NCI-H187 (cell line): ENCODE data around the gene PDX1.
"Not testable (repeated sequence)": the region's sequence is repeated elsewhere in the genome, so short reads cannot be mapped to it uniquely, and the experiment has no call there.

Experiments used
- DNase-seq, 2 experiments: peaks; one replicate each; lab custom pipeline; 2025; lab: John Stamatoyannopoulos, UW

Gene PDX1

DNA sequence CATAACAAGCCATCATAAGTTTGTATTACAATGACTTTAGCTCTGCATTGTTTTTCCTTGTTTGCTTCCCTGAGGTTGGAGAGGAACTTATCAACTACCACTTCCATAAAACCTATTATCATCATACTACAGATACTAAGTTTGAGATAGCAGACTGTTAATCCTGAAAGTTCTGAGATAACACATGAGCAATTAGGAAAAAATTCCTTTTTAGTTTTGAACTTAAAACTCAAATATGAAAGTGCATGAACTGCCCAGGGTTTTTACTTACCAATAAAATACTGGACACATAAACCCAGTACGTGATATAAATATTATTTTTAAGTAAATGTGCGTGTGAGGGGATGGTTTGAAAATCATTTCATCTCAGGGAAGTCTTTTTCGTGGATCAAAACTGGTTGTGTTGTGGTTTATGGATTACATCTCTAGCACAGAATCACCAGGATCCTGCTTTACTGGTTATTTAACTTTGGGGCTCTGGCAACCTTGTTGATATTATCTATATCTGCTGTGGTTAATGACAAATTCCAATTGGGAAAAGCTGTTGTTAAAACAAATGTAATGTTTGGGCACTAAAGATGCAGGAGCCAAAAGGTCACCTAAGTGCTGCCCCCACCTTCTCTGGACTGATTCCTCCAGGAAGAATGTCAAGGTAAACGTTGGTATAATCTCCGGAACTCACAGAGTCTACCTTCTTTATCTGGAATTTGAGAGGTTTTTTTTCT lies 36.9 kb downstream of the PDX1 start:
- no peak for DNase-seq

- no peak for DNase-seq
These were observed 40.2 kb downstream of the PDX1 start for GRCh38 chr13:27959976-27960361.

DNA sequence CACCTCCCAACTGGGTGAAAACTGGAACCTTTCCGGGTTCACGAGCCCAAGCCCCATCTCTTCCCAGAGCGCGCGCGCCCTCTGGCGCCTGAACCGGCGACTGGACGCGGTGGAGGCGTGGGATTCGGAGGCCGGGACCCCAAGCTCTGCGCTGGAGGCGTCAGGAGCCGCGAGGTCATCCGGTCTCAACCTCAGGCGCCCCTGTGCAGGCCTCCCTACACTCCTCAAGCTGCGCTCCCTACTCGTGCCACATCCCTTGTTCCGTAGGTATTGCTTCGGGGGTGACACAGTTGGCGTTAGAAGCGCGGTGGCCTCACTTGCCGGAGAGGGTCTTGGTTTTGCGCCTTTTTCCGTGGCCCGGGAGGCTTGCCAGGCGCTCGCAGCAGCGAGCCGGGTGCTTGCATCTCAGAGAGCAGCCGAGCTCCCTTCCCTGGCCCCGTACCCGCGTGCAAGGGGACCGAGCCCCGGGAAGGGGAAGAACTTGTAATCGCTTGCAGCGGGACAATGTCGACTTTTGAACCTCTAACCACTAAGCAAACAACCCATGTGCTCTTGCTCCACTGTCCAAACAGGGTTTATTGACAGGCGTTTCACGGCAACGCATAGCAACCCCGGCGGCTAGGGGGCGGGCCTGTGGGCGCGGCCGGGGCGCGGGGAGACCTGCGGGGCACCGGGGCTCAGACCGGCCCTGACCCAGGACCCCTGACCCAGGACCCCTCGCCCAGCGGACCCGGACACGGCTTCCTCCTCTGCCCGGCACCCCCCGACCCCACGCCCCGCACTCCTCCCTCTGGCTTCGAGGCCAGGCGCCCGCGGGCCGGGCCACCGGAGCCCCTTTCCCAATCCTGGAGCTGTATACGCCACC lies 40.8 kb downstream of the PDX1 start:
- no peak for DNase-seq

DNA sequence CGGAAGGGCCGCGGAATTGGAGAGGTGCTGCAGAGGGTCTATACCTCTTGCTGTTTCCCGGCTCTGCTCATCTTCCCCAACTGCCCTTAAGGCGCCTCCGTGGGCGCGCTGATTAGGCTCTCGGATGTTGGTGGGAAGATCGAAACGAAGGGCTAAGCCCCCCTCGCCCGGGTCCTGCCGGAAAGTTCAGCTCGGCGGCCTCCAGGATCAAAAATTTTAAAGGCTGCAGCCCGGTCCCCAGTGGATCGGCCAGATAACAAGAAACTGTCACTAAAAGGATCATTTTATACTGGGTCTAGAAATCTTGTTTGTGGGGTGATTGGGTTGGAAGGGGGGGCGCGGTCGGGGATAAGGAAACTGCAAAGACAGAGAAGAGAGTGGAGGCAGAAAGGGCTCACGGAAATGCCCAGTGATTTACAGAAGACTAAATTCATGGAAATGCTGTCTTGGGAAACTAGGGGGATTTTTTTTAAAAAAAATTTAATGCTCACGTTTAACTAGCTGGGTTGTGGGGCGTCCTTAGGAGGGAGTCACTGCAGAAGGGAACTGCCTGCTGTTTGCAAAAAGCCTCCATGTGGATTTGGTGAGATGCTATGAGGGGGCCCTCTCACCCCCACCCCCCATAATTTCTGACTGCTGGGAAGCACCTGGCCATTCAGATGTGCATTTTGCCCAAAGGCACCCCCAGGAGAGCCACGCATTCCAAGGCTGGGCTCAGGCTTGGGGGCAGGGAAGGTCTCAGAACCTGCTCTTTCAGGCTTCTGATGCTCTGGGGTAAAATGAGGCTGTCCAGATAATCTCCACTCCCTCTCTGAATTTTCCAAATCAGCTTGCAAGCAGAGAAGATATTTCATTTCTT lies 41.7 kb downstream of the PDX1 start:
- DNase-seq, result no peak

- DNase-seq, result no peak
These were observed 42.5 kb downstream of the PDX1 start for GRCh38 chr13:27962128-27962841.

DNA sequence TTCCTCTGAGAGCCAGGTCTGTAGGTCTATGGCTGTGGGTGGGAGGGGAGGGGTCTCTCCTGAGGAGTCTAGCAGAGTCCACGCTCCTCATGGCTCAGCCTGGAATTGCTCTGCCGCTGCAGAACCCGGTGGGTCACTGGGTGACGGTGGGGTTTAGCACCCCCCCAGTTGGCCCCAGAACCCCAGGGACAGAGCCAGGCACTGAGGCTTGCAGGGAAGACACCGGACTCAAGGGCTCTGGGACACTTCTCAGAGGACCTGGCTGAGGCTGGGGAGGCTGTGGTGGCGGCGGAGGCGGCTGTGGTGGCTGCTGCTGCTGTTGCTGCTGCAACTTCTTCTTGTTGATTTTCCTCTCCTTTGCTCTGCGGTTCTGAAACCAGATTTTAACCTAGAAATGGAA lies 43.2 kb downstream of the PDX1 start:
- no peak for DNase-seq

DNA sequence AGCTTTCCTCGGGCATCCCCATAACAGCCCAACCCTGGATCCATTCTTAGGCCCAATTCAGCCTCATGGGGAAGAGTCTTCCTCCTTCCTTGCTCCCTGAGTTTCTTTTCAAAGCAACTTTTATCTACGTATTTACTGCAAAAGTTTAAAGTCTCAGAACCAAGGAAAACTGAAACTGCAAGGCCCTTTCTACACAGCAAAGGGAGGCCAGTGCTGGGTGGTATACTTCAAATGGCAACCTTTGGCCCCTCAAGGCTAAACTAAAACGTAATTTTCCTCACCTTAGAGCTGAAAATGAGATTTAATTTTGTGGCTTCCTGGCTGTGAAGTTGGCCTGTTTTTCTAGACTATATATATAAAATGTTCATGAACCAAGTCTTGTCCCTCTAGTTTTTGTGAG lies 43.7 kb downstream of the PDX1 start:
- DNase-seq, result no peak

DNA sequence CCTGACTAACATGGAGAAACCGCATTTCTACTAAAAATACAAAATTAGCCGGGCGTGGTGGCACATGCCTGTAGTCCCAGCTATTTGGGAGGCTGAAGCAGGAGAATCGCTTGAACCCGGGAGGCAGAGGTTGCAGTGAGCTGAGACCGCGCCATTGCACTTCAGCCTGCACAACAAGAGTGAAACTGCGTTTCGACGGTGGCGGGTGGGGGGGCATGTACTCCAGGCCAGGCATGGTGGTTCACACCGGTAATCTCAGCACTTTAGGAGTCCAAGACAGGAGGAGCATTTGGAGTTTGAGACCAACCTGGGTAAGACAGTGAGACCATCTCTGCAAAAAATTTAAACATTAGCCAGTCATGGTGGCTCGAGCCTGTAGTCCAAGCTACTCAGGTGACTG lies 44.4 kb downstream of the PDX1 start:
- DNase-seq, result not testable (repeated sequence)

DNA sequence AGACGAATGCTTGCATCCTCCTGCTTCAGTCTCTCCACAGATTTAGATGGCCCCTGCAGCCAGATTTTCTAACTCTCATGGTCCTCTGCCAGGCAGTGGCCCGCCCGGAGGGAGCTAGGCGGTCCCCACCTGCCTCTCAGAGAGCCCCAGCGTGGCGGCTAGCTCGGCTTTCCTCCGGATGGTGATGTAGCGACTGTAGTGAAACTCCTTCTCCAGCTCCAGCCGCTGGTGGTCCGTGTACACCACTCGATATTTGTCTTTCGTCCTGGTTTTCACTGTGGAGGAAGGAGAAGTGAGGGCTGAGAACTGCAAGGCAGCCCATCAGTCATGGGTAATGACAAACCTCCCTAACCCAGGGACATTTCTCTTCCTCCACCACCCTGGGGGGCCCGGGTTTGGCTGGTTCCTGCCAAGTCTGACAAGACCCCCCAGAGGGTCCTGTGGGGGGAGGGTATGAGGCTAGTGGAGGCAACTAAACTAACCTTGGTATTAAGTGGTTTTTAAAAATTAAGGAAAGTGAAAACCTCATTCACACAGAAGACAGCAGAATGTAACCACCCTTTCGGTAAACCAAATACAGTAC lies 45.0 kb downstream of the PDX1 start:
- DNase-seq, result no peak

DNA sequence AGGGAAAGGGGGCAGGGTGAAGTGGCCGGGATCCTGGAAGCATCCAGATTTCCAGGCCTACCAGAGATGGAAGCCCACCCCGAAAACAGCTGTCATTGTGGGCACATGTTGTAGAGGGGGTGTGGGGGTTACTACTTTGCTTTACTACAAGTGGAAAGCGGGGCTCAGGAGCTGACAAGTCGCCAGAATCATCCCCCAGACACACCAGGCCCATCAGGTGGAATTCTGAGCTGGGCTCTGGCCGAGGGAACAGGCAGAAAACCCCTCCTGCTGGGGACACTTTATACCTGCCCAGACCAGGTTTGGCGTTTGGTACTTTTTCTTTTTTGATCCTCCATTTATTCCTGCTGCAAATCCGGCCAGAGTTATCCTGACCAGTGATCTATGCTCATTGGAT lies 45.5 kb downstream of the PDX1 start:
- no peak for DNase-seq

DNA sequence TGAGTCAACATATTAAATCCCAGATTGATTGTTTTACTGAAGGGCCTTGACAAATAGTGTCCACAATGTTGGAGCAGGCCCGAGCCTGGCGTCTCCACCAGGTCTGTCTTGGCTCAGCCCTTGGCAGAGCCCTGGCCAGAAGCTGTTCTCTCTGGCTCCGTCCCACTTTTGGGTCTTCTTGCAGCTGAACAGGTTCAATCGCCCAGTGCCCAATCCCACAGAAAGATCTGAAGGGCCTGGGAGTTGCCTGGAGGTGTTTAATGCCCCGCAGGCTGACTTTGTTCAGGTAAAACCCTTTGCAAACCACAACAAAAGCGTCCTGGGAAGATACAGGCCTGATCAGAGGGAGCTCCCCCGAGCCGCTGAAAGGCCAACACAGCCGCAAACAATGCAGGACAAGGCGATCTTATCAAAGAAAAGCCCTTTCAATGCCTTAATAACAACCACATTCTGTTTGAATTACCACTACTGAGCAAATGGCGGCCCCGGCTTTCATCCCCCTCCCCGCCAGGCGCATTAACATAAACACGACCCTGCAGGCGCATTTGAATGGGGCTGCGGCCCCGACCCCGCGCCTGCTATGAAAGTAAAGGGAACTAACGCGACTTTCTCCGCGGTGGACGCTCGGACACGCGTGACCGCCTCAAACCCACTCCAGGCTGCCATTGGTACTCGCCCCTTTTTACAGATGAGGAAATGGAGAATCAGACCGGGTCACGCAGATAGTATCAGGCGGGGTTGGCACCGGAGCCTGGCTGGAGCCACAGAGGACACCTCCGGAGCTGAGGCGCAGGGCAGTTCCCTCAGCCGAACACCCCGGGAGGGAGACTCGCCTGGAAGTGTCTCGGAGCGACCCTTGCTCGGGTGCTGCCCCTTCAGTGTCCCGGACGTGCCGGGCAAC lies 46.2 kb downstream of the PDX1 start:
- no peak for DNase-seq

DNA sequence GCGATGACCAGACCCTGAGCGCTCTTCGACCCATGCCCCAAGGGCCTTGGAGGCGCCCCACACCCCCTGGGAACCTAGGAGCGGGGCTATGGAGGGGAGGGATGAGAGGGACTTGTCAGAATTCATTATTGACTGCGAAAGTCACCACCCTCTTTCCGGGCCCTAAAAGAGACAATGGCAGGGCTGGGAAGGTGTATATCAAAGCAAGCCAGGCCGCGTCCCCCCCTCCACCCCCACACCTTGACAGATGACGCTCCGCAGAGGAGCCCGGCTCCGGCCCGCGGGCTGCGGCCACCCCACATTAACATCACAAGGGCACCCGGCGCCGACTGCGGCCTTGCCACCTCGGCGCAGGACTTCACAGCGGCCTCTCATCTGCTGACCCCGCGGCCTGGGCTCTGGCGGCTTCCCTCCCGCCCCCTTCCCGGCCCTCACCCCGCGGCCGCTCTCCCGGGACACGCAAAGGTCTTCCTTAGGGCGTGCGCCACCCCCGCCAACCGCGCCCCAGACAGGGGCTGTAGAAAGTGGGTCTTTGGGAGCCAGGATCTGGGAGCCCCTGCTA lies 46.9 kb downstream of the PDX1 start:
- DNase-seq, result no peak

- DNase-seq, result no peak
These were observed 47.5 kb downstream of the PDX1 start for GRCh38 chr13:27967203-27967735.

DNA sequence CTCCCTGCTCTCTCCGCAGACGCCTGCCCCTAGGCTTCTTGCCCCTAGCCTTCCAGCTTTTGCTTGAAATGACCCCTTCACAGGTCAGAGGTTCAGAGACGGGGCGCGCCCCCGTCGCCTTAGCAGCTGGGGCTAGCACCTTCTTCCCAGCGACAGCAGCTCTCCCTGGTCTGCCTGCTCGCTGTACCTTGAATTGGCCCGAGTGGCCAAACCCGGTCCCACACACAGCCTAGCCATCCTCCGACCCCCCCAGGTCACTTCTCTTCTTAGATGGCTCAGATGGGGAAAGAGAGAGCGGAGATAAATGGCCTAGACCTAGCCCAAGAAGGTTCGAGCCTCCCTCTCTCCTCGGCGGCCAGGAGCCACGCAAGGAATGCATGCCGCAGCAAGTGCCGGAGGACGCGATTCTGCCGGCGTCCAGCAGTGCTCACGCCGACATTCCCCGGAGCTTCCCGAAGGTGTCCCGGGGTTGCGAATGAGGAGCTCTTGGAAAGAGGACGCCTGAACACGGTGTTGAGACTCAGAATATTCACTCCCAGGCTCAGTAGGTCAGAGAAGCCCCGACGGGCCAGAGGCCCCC lies 48.0 kb downstream of the PDX1 start:
- no peak for DNase-seq

GRCh38 chr13:27968316-27969081 lies 48.7 kb downstream of the PDX1 start:
- no peak for DNase-seq

GRCh38 chr13:27969082-27969865 lies 49.5 kb downstream of the PDX1 start, which contains the start of gene CDX2:
Gene CDX2 (minus strand): TSS chr13:27969315. CDS start chr13:27969006, 309 bp downstream.
- DNase-seq, result no peak

DNA sequence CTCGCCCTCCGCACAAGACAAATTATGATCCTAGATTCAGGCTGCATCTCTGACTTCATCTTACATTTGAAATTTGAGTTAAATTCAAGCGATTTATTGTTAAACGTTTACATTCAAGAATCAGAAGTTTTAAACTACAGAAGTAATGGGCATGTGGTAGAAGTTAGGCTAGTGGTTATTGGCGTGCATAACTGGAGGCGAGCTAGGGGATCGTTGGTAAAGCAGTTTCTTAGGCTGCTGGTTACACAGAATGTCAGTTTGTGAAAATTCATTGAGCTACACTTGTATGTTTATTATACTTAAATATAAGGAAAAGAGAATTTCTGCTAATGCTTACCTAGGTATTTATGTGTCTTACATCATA lies 50.0 kb downstream of the PDX1 start:
- DNase-seq, result no peak
